Hepatocyte (in vitro differentiated cells): ENCODE results near the gene HPSE2. TPM values are rescaled to one million over a fixed set of nuclear protein-coding genes. Genes with fewer than 3 reads are reported as not detected.

ENCODE experiments used
- DNase-seq: peaks from one replicate; pipeline ENCODE4 v3.0.0-alpha.2; 2016; ENCODE audit warnings: low spot score
- H2AFZ ChIP-seq: fragments of 200-600 bp; sonication (generic); 2 replicates; pipeline ENCODE4 v1.6.0; 2016; ENCODE audit warnings: antibody characterized with exemption, mild to moderate bottlenecking
- H3K27ac ChIP-seq: fragments of 200-600 bp; sonication (generic); 2 replicates; pipeline ENCODE4 v1.5.1; 2016; ENCODE audit warnings: mild to moderate bottlenecking
- H3K27me3 ChIP-seq: fragments of 200-600 bp; sonication (generic); 2 replicates; pipeline ENCODE4 v1.6.1; 2016
- H3K36me3 ChIP-seq: fragments of 200-600 bp; sonication (generic); replicated peaks from 2 replicates; pipeline ENCODE4 v1.5.1; 2016; ENCODE audit warnings: low read depth; ENCODE audit not compliant: insufficient read depth
- H3K4me1 ChIP-seq: fragments of 200-600 bp; sonication (generic); 2 replicates; pipeline ENCODE4 v1.5.1; 2016; ENCODE audit warnings: mild to moderate bottlenecking, moderate library complexity; ENCODE audit not compliant: insufficient read depth
- H3K4me2 ChIP-seq: fragments of 200-600 bp; sonication (generic); 2 replicates; pipeline ENCODE4 v1.6.0; 2016
- H3K4me3 ChIP-seq: fragments of 200-600 bp; sonication (generic); 2 replicates; pipeline ENCODE4 v1.5.1; 2016; ENCODE audit warnings: mild to moderate bottlenecking
- H3K79me2 ChIP-seq: fragments of 200-600 bp; sonication (generic); 2 replicates; pipeline ENCODE4 v1.6.0; 2017; ENCODE audit warnings: mild to moderate bottlenecking
- H3K9me2 ChIP-seq: fragments of 200-600 bp; sonication (generic); replicated peaks from 2 replicates; pipeline ENCODE4 v1.6.0; 2017; ENCODE audit warnings: mild to moderate bottlenecking; ENCODE audit not compliant: insufficient read depth
- H3K9me3 ChIP-seq: fragments of 200-600 bp; sonication (generic); 2 replicates; pipeline ENCODE4 v1.5.1; 2016; ENCODE audit warnings: low read depth, mild to moderate bottlenecking
- H4K20me1 ChIP-seq: fragments of 200-600 bp; sonication (generic); 2 replicates; pipeline ENCODE4 v1.6.0; 2016; ENCODE audit warnings: mild to moderate bottlenecking; ENCODE audit not compliant: insufficient read depth, poor library complexity, severe bottlenecking
- EZH2 ChIP-seq: fragments of 200-600 bp; sonication (generic); IDR thresholded peaks from 2 replicates; pipeline ENCODE4 v1.6.1; 2016; ENCODE audit warnings: antibody characterized with exemption, mild to moderate bottlenecking, borderline replicate concordance
- EZH2phosphoT487 ChIP-seq: fragments of 200-600 bp; sonication (generic); IDR thresholded peaks from one replicate; pipeline ENCODE4 v1.6.1; 2018; ENCODE audit warnings: antibody characterized with exemption, mild to moderate bottlenecking, low read depth, moderate library complexity; ENCODE audit not compliant: unreplicated experiment, severe bottlenecking
- WGBS: methylation state at CpG from one replicate; pipeline ENCODE4 v1.1.6; 2016; ENCODE audit warnings: low lambda C conversion rate; ENCODE audit errors: missing lambda C conversion rate; 5-methylcytosine and 5-hydroxymethylcytosine counted together
- polyA plus RNA-seq: library from polyadenylated mRNA; unstranded; fragments of >200 nt; fragmentation: Nextera tagmentation; extraction: Ambion mirVana; gene quantifications from 2 replicates; pipeline ENCODE4 v1.2.1, GENCODE V29; 2016
- total RNA-seq: library from RNA; depleted of rRNA; stranded (reverse); fragments of >200 nt; gene quantifications from 2 replicates; pipeline ENCODE4 v1.2.3, GENCODE V29; 2014
- TF ChIP-seq, protein P1 (sequence below): fragments of 200-600 bp; sonication (generic); IDR thresholded peaks from 2 replicates; pipeline ENCODE4 v1.5.1; 2016; ENCODE audit warnings: antibody characterized with exemption, mild to moderate bottlenecking; ENCODE audit not compliant: poor library complexity

Gene HPSE2
- total and polyA plus RNA-seq, 2 experiments from 2014 or later: 3.7 to 5.7 TPM

DNA sequence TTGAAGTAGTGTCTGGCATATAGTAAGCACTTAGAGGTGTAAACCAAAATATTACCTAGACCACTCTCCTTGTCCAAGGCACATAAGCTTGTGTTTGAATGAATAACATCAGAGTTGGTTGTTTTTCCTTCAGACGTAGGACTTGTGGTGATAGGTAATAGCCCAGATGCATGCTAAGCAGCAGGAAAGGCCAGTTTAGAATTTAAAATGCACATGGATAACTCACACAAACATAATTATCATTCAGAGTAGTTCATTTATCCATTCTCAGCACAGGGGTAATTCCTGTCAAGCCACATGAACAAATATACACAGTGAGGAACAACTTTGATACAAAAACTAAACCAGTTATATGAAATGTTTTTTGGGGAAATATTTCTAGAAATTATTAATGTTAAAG lies 607.9 kb downstream of the HPSE2 start:
- Histone ChIP-seq H3K4me2 (no peak overlapping the region), H3K9me3 (no peaks in the 10 kb centered on the region), H3K27ac (no peak overlapping the region), H2AFZ (no peak overlapping the region), H3K36me3 (no peaks in the 10 kb centered on the region), H3K79me2 (no peaks in the 10 kb centered on the region), H3K4me3 (no peak overlapping the region), H3K4me1 (no peaks in the 10 kb centered on the region), H4K20me1 (no peaks in the 10 kb centered on the region), H3K9me2 (no peaks in the 10 kb centered on the region), H3K27me3 (no peaks in the 10 kb centered on the region)
- 96% methylated on average over 1 of the region's 1 CpG for WGBS
- no peak for DNase-seq
- no peak for TF ChIP-seq EZH2phosphoT487
- TF ChIP-seq, protein P1, sequence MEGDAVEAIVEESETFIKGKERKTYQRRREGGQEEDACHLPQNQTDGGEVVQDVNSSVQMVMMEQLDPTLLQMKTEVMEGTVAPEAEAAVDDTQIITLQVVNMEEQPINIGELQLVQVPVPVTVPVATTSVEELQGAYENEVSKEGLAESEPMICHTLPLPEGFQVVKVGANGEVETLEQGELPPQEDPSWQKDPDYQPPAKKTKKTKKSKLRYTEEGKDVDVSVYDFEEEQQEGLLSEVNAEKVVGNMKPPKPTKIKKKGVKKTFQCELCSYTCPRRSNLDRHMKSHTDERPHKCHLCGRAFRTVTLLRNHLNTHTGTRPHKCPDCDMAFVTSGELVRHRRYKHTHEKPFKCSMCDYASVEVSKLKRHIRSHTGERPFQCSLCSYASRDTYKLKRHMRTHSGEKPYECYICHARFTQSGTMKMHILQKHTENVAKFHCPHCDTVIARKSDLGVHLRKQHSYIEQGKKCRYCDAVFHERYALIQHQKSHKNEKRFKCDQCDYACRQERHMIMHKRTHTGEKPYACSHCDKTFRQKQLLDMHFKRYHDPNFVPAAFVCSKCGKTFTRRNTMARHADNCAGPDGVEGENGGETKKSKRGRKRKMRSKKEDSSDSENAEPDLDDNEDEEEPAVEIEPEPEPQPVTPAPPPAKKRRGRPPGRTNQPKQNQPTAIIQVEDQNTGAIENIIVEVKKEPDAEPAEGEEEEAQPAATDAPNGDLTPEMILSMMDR: no peak
- TF ChIP-seq EZH2: no peak

DNA sequence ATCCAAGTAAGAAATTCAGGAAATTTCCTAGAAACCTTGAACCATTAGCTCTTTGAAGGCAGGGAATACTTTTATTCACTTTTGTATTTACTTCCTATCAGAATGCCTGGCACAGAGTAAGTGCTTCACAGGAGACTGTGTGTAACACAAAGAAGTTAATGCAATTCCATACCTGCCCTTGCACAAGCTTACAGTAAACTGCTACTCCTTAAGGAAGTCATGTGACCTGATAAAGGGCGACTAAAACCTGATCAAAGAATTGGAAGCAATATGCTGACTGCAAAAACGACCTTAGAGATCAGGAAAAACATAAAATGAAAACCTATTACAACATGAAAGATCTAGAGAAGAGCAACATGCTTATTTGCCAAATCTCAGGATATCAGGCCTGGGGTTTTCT lies 610.7 kb downstream of the HPSE2 start:
- Histone ChIP-seq H2AFZ (no peak overlapping the region), H4K20me1 (no peaks in the 10 kb centered on the region), H3K4me3 (no peak overlapping the region), H3K9me2 (no peaks in the 10 kb centered on the region), H3K4me2 (no peak overlapping the region), H3K36me3 (no peaks in the 10 kb centered on the region), H3K27ac (no peak overlapping the region), H3K9me3 (no peaks in the 10 kb centered on the region), H3K4me1 (no peaks in the 10 kb centered on the region), H3K27me3 (no peaks in the 10 kb centered on the region), H3K79me2 (no peaks in the 10 kb centered on the region)
- no peak for DNase-seq
- 57% methylated on average over 2 of the region's 2 CpGs for WGBS
- TF ChIP-seq EZH2: no peak
- TF ChIP-seq EZH2phosphoT487: no peak
- TF ChIP-seq, protein P1: no peak

DNA sequence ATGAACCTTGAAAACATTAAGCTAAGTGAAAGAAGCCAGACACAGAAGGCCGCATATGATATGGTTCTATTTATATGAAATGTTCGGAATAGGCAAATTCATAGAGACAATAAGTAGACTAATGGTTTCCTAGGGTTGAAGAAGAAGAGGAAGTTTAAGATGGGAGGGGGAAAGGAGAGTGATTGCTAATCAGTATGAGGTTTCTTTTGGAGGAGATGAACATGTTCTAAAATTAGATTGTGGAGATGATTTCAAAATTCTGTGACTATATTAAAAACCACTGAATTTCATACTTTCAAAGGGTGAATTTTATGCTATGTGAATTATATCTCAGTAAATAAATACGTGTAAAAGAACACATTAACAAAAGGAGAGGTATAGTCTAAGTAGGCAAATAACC lies 612.5 kb downstream of the HPSE2 start:
- H3K9me3 ChIP-seq: no peaks in the 10 kb centered on the region
- 82% methylated on average over 3 of the region's 3 CpGs for WGBS
- H4K20me1 ChIP-seq: no peaks in the 10 kb centered on the region
- no peak overlapping the region for H3K4me2 ChIP-seq
- no peak for DNase-seq
- H3K4me3 ChIP-seq: no peak overlapping the region
- H3K27ac ChIP-seq: no peak overlapping the region
- H3K36me3 ChIP-seq: no peaks in the 10 kb centered on the region
- TF ChIP-seq, protein P1: no peak
- no peak for TF ChIP-seq EZH2
- no peak for TF ChIP-seq EZH2phosphoT487
- no peak overlapping the region for H2AFZ ChIP-seq
- H3K4me1 ChIP-seq: peaks cover 4% of the 10 kb centered on the region
- H3K27me3 ChIP-seq: no peaks in the 10 kb centered on the region
- no peaks in the 10 kb centered on the region for H3K79me2 ChIP-seq
- no peaks in the 10 kb centered on the region for H3K9me2 ChIP-seq

DNA sequence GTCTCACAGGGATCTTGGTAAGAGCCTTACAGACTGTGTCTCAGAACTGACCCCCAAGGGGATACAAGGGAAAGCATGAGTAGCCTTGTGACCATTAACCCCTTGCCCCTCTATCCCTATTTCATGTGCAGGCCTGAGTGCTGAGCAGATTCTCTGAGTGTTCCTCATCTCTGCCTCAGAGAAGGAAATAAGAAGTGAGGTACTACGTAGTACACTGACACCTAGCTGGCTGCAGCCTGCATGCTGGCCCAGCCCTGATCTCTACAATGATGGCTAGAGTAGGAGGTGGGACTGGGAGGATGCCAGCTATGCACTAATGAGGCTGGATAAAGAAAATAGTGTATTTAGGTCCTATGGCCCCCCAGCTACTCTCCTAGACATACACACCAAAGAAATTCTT lies 614.0 kb downstream of the HPSE2 start:
- H4K20me1 ChIP-seq: no peaks in the 10 kb centered on the region
- peaks cover 4% of the 10 kb centered on the region for H3K4me1 ChIP-seq
- no peaks in the 10 kb centered on the region for H3K9me2 ChIP-seq
- H3K4me3 ChIP-seq: no peak overlapping the region
- no peak for DNase-seq
- H3K27me3 ChIP-seq: no peaks in the 10 kb centered on the region
- H2AFZ ChIP-seq: no peak overlapping the region
- H3K27ac ChIP-seq: no peak overlapping the region
- TF ChIP-seq EZH2phosphoT487 (no peak), EZH2 (no peak)
- TF ChIP-seq, protein P1: peak; percentile 2
- H3K4me2 ChIP-seq: no peak overlapping the region
- 73% methylated on average over 1 of the region's 1 CpG for WGBS
- H3K79me2 ChIP-seq: no peaks in the 10 kb centered on the region
- no peaks in the 10 kb centered on the region for H3K9me3 ChIP-seq
- H3K36me3 ChIP-seq: no peaks in the 10 kb centered on the region
